ENCODE data around the gene B4GALNT3. TPM values are rescaled to one million over a fixed set of nuclear protein-coding genes. Genes with fewer than 3 reads are reported as not detected.

Gene B4GALNT3
- total RNA-seq, 3 donors from 2014 or later: 0.87 to 2.9 (median 2.1) TPM

GRCh38 chr12:480831-481816, 21.4 kb downstream of the B4GALNT3 start:
- H3K27me3 Mint-ChIP-seq (ENCODE audit: low read depth): peaks cover 16% of the 10 kb centered on the region
- no peak for DNase-seq
- no peaks in the 10 kb centered on the region for H3K36me3 Mint-ChIP-seq (ENCODE audit: insufficient read depth)
- H3K4me3 Mint-ChIP-seq: no peak overlapping the region
- no peaks in the 10 kb centered on the region for H3K9me3 Mint-ChIP-seq
- ATAC-seq: no peak
- H3K4me1 Mint-ChIP-seq (ENCODE audit: low read depth): no peaks in the 10 kb centered on the region

- DNase-seq: no peak
- no peaks in the 10 kb centered on the region for H3K4me1 Mint-ChIP-seq (ENCODE audit: low read depth)
- ATAC-seq: no peak
- peaks cover 2% of the 10 kb centered on the region for H3K9me3 Mint-ChIP-seq
- H3K27me3 Mint-ChIP-seq (ENCODE audit: low read depth): peaks cover 23% of the 10 kb centered on the region
- no peak overlapping the region for H3K4me3 Mint-ChIP-seq
- no peaks in the 10 kb centered on the region for H3K36me3 Mint-ChIP-seq (ENCODE audit: insufficient read depth)
Measured at GRCh38 chr12:482061-482460, 22.3 kb downstream of the B4GALNT3 start.

- no peak for ATAC-seq
- peaks cover 21% of the 10 kb centered on the region for H3K27me3 Mint-ChIP-seq (ENCODE audit: low read depth)
- peaks cover 11% of the 10 kb centered on the region for H3K9me3 Mint-ChIP-seq
- H3K4me3 Mint-ChIP-seq: no peak overlapping the region
- no peaks in the 10 kb centered on the region for H3K4me1 Mint-ChIP-seq (ENCODE audit: low read depth)
- DNase-seq: no peak
- no peaks in the 10 kb centered on the region for H3K36me3 Mint-ChIP-seq (ENCODE audit: insufficient read depth)
Measured at GRCh38 chr12:484096-484495, 24.4 kb downstream of the B4GALNT3 start.

GRCh38 chr12:490260-490659, 30.5 kb downstream of the B4GALNT3 start:
- H3K27me3 Mint-ChIP-seq (ENCODE audit: low read depth): peaks cover 8% of the 10 kb centered on the region
- peaks cover 32% of the 10 kb centered on the region for H3K9me3 Mint-ChIP-seq
- no peaks in the 10 kb centered on the region for H3K4me1 Mint-ChIP-seq (ENCODE audit: low read depth)
- DNase-seq (no peak), ATAC-seq (no peak)
- no peaks in the 10 kb centered on the region for H3K36me3 Mint-ChIP-seq (ENCODE audit: insufficient read depth)
- no peak overlapping the region for H3K4me3 Mint-ChIP-seq

- Mint-ChIP-seq H3K36me3 (ENCODE audit: insufficient read depth) (no peaks in the 10 kb centered on the region), H3K9me3 (peaks cover 11% of the 10 kb centered on the region), H3K4me1 (ENCODE audit: low read depth) (peaks cover 3% of the 10 kb centered on the region), H3K27me3 (ENCODE audit: low read depth) (no peaks in the 10 kb centered on the region), H3K4me3 (no peak overlapping the region)
- DNase-seq (no peak), ATAC-seq (no peak)
Measured at GRCh38 chr12:495466-495865, 35.7 kb downstream of the B4GALNT3 start.

- H3K9me3 Mint-ChIP-seq: peaks cover 7% of the 10 kb centered on the region
- DNase-seq (no peak), ATAC-seq (no peak)
- no peaks in the 10 kb centered on the region for H3K36me3 Mint-ChIP-seq (ENCODE audit: insufficient read depth)
- peaks cover 2% of the 10 kb centered on the region for H3K27me3 Mint-ChIP-seq (ENCODE audit: low read depth)
- no peak overlapping the region for H3K4me3 Mint-ChIP-seq
- peaks cover 3% of the 10 kb centered on the region for H3K4me1 Mint-ChIP-seq (ENCODE audit: low read depth)
Measured at GRCh38 chr12:496736-497135, 37.0 kb downstream of the B4GALNT3 start.

- H3K27me3 Mint-ChIP-seq (ENCODE audit: low read depth): peaks cover 2% of the 10 kb centered on the region
- ATAC-seq (no peak), DNase-seq (no peak)
- no peak overlapping the region for H3K4me3 Mint-ChIP-seq
- peaks cover 3% of the 10 kb centered on the region for H3K4me1 Mint-ChIP-seq (ENCODE audit: low read depth)
- no peaks in the 10 kb centered on the region for H3K36me3 Mint-ChIP-seq (ENCODE audit: insufficient read depth)
- peaks cover 3% of the 10 kb centered on the region for H3K9me3 Mint-ChIP-seq
Measured at GRCh38 chr12:497501-498160, 37.9 kb downstream of the B4GALNT3 start.

- H3K36me3 Mint-ChIP-seq (ENCODE audit: insufficient read depth): no peaks in the 10 kb centered on the region
Measured at GRCh38 chr12:499837-500458, 40.2 kb downstream of the B4GALNT3 start.

GRCh38 chr12:501722-502447, 42.1 kb downstream of the B4GALNT3 start:
- ATAC-seq (no peak), DNase-seq (no peak)
- Mint-ChIP-seq H3K4me3 (no peak overlapping the region), H3K27me3 (ENCODE audit: low read depth) (peaks cover 2% of the 10 kb centered on the region), H3K4me1 (ENCODE audit: low read depth) (peaks cover 3% of the 10 kb centered on the region), H3K9me3 (no peaks in the 10 kb centered on the region), H3K36me3 (ENCODE audit: insufficient read depth) (no peaks in the 10 kb centered on the region)

More at GRCh38 chr12:499837-500458, 40.2 kb downstream of the B4GALNT3 start:
- H3K27me3 Mint-ChIP-seq (ENCODE audit: low read depth): peaks cover 2% of the 10 kb centered on the region
- ATAC-seq (no peak), DNase-seq (no peak)
- no peak overlapping the region for H3K4me3 Mint-ChIP-seq
- no peaks in the 10 kb centered on the region for H3K9me3 Mint-ChIP-seq
- H3K4me1 Mint-ChIP-seq (ENCODE audit: low read depth): peaks cover 3% of the 10 kb centered on the region

GRCh38 chr12:503111-503761, 43.5 kb downstream of the B4GALNT3 start:
- peaks cover 2% of the 10 kb centered on the region for H3K27me3 Mint-ChIP-seq (ENCODE audit: low read depth)
- no peak overlapping the region for H3K4me3 Mint-ChIP-seq
- no peaks in the 10 kb centered on the region for H3K9me3 Mint-ChIP-seq

GRCh38 chr12:505221-505620, 45.5 kb downstream of the B4GALNT3 start:
- no peak for ATAC-seq
- Mint-ChIP-seq H3K4me1 (ENCODE audit: low read depth) (no peaks in the 10 kb centered on the region), H3K27me3 (ENCODE audit: low read depth) (peaks cover 2% of the 10 kb centered on the region), H3K36me3 (ENCODE audit: insufficient read depth) (no peaks in the 10 kb centered on the region), H3K4me3 (no peak overlapping the region), H3K9me3 (no peaks in the 10 kb centered on the region)
- no peak for DNase-seq

More at GRCh38 chr12:503111-503761, 43.5 kb downstream of the B4GALNT3 start:
- DNase-seq (no peak), ATAC-seq (no peak)
- no peaks in the 10 kb centered on the region for H3K4me1 Mint-ChIP-seq (ENCODE audit: low read depth)
- no peaks in the 10 kb centered on the region for H3K36me3 Mint-ChIP-seq (ENCODE audit: insufficient read depth)

GRCh38 chr12:507391-507796, 47.7 kb downstream of the B4GALNT3 start:
- H3K27me3 Mint-ChIP-seq (ENCODE audit: low read depth): no peaks in the 10 kb centered on the region

GRCh38 chr12:508145-508544, 48.4 kb downstream of the B4GALNT3 start:
- H3K36me3 Mint-ChIP-seq (ENCODE audit: insufficient read depth): no peaks in the 10 kb centered on the region
- no peak overlapping the region for H3K4me3 Mint-ChIP-seq

More at GRCh38 chr12:507391-507796, 47.7 kb downstream of the B4GALNT3 start:
- no peak overlapping the region for H3K4me3 Mint-ChIP-seq
- ATAC-seq (no peak), DNase-seq (no peak)
- no peaks in the 10 kb centered on the region for H3K4me1 Mint-ChIP-seq (ENCODE audit: low read depth)
- no peaks in the 10 kb centered on the region for H3K9me3 Mint-ChIP-seq
- no peaks in the 10 kb centered on the region for H3K36me3 Mint-ChIP-seq (ENCODE audit: insufficient read depth)

More at GRCh38 chr12:508145-508544, 48.4 kb downstream of the B4GALNT3 start:
- H3K4me1 Mint-ChIP-seq (ENCODE audit: low read depth): no peaks in the 10 kb centered on the region
- H3K27me3 Mint-ChIP-seq (ENCODE audit: low read depth): peaks cover 1% of the 10 kb centered on the region
- no peak for DNase-seq
- ATAC-seq: no peak
- no peaks in the 10 kb centered on the region for H3K9me3 Mint-ChIP-seq

All from activated T-cell treated with anti-CD3 and anti-CD28 coated beads, Interleukin-2, amount 50 U/mL, for 4 hours (primary cell).